GM23338 (cell line): ENCODE results near the gene SPARC.

Source experiments
- CREB1 ChIP-seq: fragments of 250-450 bp; sonication (Bioruptor Pico); IDR thresholded peaks from 2 replicates; pipeline ENCODE4 v1.5.0; 2020; ENCODE audit warnings: low read depth, mild to moderate bottlenecking, moderate library complexity
- CTCF ChIP-seq, 2 experiments: fragments of 200-600 bp in 1 of 2; sonication (generic) in 1 of 2; conservative IDR thresholded peaks; 2 replicates each; pipeline versions ENCODE4 v1.5.1 to v1.6.1; 2016 to 2017; ENCODE audit warnings: antibody characterized with exemption in 2 of 2, low read depth in 2 of 2, mild to moderate bottlenecking in 2 of 2, moderate library complexity in 1 of 2
- EZH2 ChIP-seq: fragments of 200-600 bp; sonication (generic); IDR thresholded peaks from one replicate; pipeline ENCODE4 v1.8.0; 2017; ENCODE audit warnings: antibody characterized with exemption, mild to moderate bottlenecking, low read depth; ENCODE audit not compliant: unreplicated experiment
- EZH2phosphoT487 ChIP-seq: fragments of 200-600 bp; sonication (generic); IDR thresholded peaks from one replicate; pipeline ENCODE4 v1.8.1; 2018; ENCODE audit warnings: antibody characterized with exemption; ENCODE audit not compliant: unreplicated experiment
- JUNB ChIP-seq: IDR thresholded peaks from one replicate; pipeline ENCODE4 v1.6.1; 2016; ENCODE audit warnings: antibody characterized with exemption; ENCODE audit not compliant: unreplicated experiment
- NANOG ChIP-seq: IDR thresholded peaks from 2 replicates; pipeline ENCODE4 v1.6.1; 2016; ENCODE audit warnings: antibody characterized with exemption, borderline replicate concordance
- POLR2AphosphoS5 ChIP-seq: IDR thresholded peaks from 2 replicates; pipeline ENCODE4 v1.6.1; 2016; ENCODE audit warnings: antibody characterized with exemption, low read depth
- REST ChIP-seq: IDR thresholded peaks from one replicate; pipeline ENCODE4 v1.6.1; 2018; ENCODE audit warnings: antibody characterized with exemption; ENCODE audit not compliant: unreplicated experiment
- STAT1 ChIP-seq: IDR thresholded peaks from one replicate; pipeline ENCODE4 v1.6.1; 2016; ENCODE audit warnings: antibody characterized with exemption; ENCODE audit not compliant: unreplicated experiment

- TF ChIP-seq CTCF (conservative IDR thresholded peaks at IDR 0.05; ENCODE audit: low read depth in 2 of 2) (no peak), EZH2phosphoT487 (no peak), CREB1 (no peak), EZH2 (no peak), POLR2AphosphoS5 (no peak), JUNB (no peak), REST (no peak), STAT1 (no peak), NANOG (no peak)
Measured at GRCh38 chr5:151721087-151721646, 34.5 kb upstream of the SPARC start.
